HG03460 (cell line): ENCODE measurements around the gene DPM1.

ENCODE experiments used
- ATAC-seq: cut with Tn5 transposase; IDR thresholded peaks from one replicate; pipeline ENCODE4 v1.9.1; 2021; ENCODE audit not compliant: unreplicated experiment

DPM1 gene

DNA sequence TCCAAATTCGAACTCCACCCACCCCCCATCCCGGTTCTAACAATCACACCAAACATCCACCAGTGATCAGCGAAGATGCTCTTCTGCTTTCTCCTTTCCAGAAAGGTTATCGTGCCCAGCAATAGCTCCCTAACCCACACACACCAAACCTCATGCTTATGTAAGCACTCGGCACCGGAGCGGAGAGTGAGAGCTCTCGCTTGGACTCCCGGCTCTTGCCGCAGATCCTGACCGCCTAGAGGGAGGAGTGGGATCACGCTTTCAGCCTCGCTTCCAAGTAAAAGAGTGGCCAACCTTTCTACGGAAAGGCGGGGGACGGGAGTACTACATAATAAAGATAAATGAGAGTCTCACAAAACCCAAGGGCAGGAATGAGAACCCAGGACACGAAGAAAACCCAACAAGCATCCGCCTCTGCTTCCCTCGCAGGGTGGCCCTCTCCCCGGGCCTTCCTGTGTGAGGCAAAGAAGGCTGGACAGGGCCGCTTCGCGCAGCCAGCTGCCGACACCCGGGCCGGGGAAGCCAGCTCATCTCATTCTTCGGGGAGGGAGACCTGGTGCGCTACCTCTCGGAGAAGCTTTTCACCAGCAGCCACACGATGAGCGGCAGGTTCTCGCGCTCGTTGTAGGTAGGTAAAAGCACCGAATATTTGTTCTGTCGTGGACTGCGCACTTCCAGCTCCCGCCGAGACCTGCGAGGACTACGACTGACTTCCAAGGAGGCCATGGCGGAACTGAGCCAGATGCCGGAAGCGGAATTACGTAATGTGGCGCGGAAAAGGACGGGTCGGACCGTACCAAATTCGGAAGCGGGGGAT lies at the start of gene DPM1:
Gene DPM1 (minus strand): TSS at position 735 of the 817 bp plus-strand sequence. CDS start 9 bp downstream, at position 726.
- peak; percentile 58 for ATAC-seq

DNA sequence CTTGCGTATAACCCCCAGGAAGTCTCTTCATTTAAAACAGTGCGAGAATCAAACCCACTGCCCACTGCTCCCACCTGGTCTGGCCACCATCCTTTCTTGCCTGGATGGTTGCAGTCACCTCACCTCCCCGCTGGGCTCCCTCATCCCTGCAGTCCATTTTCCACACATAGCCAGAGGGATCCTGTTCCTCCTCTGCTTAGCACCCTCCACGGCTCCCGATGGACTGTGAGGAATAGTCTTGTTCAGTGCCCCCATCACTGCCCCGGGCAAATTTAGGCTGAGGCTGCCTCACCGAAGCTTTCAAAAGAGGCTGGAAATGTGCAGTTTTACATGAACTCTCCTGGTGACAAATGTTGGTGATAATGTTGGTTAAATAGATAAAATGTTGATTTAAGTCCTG lies 46.9 kb upstream of the DPM1 start:
- ATAC-seq = no peak

DNA sequence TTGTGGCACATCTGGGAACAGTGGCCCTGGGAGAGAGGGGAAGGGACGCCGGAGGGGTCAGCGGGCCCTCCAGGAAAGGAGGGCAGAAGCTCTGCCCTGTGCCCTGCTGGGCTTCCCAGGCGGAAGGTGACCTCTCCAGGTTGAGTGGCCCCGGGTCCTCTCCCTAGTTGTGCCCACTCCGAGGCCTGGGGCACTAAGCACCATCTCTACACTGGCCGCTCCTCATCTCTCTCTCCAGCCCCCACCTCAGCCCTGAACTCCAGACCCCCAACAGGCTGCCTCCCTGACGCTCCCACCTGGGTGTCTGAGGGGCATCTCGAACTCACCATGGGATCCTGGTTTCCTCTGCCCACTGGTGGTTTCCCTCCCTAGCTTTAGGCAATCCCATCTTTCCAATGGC lies 46.4 kb upstream of the DPM1 start:
- ATAC-seq = no peak

DNA sequence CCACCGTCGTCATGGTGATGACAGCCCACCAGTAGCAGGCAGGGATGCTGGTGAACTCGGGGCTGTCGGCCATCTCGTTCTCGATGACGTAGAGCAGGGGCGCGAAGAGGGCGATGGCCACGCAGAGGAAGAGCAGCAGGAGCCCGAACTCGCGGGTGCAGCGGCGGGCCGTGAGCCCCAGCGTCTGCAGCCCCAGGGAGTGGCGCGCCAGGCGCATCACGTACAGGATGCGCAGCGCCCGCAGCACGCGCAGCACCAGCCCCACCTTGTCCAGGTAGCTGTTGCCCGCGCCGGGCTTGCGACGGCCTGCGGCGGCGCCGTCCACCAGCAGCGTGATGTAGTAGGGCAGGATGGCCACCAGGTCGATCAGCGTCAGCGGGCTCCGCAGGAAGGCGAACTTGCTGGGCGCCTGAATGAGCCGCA lies 46.0 kb upstream of the DPM1 start:
- ATAC-seq = no peak

DNA sequence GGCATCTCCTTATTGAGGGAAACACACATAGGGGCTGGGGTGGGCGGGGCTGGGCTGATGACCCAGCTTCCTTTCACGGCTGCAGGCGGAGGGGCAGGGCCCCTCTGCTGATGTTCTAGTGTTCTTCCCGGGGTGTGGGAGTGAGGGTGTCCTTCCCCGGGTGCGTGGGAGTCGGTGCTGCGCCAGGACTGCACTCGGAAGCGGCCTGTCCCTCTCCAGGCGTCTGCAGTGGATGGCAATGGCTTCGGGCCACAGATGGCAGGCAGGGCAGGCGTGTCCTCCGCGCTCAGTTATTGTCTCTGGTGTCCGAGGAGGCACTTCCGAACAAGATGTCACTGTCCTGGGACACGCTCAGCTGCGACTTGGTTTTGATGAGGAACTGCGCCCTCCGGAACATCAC lies 45.4 kb upstream of the DPM1 start:
- no peak for ATAC-seq

DNA sequence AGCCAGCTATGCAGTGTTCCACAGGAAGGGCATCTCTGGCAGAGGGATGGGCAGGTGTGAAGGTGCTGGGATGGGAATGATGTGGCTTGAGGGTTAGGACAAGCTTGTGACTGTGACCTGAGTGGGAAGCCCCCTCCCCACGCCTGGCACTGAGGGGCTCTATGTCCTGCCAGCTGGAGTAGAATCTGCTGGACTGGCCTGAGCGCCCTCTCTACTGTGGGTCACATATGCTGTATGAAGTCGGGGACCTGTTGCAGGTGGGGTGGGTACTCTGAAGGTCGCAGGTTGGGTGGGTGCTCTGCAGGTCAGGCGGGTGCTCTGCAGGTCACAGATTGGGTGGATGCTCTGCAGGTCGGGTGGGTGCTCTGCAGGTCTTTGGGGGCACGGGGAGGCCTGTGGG lies 44.3 kb upstream of the DPM1 start:
- no peak for ATAC-seq

DNA sequence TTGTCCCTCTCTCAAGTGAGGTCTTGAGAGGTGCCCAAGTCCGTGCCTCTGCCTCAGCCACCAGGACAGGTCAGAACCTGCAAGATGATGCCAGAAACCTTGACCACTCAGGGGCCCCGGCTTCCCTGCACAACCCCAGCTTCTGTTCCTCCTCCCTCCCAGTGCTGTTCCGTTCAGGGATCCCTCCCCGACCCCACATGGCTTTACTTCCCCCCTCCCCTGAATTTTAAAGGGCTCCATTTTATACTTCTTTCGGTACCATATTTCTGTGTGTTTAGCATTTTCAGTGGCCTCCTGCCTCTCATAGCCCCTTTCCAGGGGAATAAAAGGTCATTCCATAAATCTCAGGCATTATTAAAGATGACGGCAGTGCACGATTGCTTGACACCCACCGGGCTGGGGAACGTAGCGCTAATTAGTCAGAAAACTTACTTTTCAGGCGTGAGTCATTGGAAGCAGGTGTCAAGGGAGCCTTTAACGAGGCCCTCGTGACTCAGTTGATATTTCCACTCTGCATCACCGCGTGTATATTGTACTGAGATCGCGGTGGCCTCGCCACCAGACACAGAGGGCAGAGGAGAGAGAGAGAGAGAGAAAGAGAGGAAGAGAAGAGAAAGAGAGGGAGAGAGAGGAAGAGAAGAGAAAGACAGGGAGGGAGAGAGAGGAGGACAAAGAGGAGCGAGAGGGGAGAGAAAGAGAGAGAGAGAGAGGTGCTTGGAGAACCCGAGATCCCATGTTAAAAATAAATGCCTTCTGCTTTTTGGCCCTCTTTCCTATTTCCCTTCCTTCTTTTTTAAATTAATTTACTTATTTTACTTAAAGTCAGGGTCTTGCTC lies 43.3 kb upstream of the DPM1 start:
- no peak for ATAC-seq

DNA sequence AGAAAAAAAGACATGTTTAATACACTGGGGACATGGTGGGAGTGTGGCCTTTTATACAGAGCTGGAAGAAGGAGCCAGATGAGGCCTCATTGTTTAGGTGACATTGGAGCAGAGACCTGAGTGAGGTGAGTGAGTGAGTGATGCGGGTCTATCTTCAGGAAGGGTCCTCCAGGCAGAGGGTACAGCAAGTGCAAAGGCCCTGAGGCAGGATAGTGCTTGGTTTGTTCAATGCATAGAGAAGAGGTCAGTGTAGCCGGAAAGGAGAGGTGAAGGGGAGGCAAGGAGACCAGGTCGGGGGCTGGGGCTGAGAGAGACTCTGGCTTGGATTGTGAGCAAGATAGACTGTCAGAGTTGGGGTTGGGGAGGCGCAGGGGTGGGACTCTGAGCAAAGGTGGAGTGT lies 41.0 kb upstream of the DPM1 start:
- no peak for ATAC-seq

DNA sequence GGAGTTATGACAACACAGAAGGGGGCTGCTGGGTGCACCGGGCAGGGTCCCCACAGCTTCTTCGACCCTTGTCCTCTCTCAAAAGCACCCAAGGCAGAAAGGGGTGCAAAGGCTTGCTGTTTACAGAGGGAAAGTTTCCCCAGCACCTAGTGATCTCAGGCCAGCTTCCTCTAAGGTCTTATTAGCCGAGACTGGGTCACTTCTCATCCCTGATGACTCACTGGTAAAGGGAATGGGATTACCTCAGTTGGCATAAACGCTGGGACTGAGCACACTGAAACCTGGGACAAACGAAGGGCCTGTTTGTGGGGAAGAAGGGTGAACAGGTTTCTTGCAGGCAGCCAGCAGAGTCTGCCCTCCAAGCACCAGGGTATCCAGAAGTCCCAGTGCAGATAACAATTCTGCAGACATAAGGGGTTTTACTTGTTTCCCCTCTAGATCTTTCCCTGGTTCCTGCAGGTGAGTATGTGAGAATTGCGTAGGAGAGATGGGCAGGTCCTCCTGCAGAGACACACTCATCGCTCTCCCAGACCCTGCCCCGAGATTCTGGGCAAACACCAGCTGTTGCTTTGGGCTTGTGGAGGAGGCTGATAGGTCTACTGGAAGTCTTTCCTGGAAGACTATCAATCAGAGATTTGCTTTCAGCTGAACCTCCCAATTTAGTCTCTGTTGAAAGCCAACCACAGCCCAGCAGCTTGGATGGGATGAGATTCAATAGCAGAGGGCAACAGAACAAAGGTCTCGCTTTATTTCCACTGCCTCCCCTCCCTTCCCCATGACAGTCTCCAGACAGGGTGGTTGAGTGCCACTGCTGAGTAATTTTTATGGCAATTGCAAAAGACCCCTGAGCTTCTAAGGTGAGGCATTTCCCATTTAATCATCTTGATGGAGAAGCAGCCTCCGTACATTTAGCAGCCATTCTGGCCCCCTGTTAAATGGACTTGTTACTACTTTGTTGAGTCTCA lies 38.9 kb upstream of the DPM1 start:
- no peak for ATAC-seq

DNA sequence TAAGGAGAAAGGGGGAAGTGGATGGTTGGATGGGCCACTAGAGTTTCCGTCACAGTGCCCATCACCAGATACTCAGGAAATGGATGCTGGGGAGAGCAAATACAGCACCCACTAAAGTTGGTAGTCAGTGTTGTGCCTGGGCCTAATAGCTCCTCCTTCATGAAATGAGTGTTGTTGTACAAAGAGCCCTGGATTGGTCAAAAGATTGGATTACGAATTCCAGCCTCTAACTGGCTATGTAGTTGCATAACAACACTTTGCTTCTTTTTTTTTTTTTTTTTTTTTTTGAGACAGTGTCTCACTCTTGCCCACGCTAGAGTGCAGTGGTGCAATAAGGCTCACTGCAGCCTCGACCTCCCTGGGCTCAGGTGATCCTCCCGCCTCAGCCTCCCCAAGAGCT lies 37.2 kb upstream of the DPM1 start:
- no peak for ATAC-seq

DNA sequence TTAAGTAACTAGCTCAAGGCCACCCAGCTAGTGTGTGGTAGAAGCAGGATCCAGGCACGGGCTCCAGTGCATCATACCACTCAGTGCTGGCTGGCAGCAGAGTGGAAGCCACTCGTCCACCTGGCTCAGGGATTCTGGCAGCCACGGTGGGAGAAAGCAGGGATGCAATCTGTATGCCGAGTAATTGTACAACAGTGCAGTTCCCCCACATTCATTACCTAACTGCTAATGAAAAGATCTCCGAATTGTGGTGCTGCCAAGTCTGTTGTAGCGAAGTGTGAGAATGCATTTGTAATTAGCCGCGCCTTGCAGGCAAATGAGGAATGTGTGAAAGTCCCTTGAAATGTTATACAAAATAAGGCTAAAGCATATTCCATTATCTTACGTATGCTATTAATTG lies 35.5 kb upstream of the DPM1 start:
- no peak for ATAC-seq

DNA sequence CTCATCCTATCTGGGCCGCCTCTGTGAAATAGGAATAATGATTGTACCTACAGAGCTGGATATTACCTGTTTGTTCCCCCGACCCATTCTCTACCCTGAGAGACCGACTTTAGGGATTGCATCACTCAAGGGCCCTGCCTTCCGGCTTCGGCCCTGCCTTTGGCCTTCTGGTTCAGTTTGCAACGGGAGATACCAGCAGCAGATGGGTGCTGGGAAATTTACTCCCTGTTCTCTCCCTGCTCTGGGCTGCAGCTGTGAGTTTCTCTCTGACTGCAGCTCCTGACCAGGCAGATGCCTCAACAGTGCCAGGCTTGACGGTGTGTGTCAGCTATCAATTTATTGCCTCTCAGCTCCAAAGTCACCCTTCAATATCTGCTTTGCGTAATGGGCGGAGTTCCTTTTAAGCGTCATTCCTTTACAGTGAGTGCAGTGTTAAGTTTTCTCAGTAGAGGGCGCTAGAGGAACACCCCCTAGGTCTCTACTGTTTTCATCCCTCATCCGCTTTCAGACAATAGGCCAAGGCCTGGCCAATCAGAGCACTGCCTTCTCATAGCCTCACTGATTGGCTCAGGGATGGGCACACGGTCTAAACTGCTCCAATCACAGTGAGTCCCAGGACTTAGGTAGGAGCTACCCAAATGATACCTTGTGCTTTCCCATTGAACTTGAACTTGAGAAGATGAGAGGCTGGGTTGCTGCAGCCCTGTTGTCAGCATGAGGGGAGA lies 34.6 kb upstream of the DPM1 start:
- peak; percentile 68 for ATAC-seq

DNA sequence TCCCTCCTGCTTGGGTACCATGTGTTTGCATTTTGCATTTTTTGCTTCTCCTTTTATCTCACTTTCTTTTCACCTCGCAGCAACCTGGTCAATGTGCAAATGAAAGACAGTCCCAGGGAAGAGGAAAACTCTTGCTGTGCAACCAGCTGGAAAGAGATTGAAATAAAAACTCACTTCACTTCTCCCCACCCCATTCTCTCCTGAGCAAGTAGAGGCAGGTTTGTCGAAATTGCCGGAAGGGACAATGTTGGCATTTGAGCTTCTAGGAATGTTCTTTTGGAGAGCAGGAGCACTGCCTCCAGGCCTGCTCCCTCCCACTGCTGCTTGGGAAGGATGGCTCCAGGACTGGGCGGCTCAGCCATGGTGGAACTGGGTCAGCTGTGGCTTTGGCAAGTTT lies 34.0 kb upstream of the DPM1 start:
- ATAC-seq = no peak

DNA sequence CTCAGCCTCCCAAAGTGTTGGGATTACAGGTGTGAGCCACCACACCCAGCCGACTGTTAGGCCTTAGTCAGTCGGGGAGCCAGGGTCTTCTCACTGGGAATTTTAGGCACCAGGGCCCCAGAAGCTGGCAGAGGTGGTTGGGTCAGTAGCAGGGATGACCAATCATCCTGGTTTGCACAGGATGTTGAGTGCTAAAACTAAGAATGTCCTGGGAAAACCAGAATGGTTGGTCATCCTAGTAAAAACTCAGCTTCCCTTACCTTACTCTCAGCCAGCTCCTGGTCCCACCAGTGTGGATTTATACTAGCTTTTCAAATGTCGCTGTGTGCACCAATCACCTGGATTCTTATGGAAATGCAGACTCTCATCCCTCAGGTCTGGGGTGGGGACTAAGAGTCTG lies 32.7 kb upstream of the DPM1 start:
- ATAC-seq = no peak

DNA sequence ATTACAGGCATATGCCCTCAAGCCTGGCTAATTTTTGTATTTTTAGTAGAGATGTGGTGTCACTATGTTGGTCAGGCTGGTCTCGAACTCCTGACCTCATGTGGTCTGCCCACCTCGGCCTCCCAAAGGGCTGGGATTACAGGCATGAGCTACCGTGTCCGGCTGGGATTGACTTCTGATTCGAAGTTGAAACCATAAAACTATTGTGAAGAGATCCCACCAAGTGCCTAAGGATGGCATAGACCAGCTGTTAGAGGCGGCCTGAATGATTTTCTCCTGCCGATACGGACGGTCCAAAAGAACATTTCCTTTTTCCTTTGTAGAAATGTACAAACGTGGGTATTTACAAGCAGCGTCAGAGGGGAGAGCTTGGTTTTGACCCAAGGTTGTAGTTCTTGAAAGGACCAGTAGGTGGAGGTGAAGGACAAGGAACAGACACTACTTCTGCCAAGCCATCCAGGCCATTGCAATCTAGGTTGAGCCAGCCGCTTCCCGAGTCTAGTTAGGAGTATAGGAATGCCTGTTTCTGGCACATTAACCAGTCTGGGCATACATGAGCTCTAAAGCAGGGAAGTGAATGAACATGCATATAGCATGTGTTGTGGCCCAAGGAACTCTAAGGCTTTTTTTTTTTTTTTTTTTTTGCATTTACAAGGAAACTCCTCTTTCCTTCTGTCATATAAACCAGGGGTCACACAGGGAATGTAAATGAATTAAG lies 29.3 kb upstream of the DPM1 start:
- ATAC-seq = no peak

DNA sequence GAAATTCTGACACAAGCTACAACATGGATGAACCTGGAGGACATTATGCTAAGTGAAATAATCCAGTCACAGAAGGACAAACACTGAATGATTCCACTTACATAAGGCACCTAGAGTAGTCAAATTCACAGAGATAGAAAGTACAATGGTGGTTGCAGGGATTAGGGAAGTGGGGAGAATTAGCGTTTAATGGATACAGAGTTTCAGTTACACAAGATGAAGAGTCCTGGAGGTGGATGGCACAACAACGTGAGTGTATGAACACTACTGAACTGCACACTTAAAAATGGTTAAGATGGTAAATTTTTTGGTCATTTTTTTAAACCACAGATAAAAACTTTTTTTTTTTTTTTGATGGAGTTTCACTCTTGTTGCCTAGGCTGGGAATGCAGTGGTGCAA lies 25.0 kb upstream of the DPM1 start:
- ATAC-seq = no peak

DNA sequence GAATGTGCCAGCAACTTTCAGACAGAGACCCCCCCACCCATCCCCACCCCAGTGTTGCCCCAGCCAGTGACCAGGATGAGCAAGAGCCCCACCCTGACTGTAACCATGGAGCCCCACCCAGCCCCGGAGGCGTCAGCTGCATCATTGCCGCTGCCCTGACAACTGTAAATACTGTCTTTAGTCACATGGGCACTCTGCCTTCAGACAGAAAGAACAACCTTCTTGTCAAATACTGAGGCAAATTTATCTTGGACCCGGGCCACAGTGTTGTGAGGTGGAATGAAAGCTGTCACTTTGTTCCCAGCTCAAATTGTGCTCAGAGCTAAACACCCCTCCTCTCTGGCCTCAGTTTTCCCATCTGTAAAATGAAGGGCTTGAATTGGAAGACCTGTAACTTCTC lies 24.0 kb upstream of the DPM1 start:
- no peak for ATAC-seq

DNA sequence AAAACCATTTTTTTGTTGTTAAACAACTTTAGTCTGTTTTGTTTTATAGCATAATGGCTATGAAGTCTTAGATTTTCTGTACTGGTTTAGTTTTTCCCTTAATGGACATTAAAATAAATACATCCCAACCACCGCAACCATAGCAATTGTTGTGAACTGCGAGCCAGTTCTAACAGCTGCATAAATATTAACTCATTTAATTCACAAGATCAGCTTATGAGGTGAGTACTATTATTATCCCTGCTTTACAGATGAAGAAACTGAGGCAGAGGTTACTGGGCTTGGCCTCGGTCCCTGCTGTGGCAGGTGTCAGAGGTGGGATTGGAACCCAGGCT lies 23.3 kb upstream of the DPM1 start:
- ATAC-seq = no peak

DNA sequence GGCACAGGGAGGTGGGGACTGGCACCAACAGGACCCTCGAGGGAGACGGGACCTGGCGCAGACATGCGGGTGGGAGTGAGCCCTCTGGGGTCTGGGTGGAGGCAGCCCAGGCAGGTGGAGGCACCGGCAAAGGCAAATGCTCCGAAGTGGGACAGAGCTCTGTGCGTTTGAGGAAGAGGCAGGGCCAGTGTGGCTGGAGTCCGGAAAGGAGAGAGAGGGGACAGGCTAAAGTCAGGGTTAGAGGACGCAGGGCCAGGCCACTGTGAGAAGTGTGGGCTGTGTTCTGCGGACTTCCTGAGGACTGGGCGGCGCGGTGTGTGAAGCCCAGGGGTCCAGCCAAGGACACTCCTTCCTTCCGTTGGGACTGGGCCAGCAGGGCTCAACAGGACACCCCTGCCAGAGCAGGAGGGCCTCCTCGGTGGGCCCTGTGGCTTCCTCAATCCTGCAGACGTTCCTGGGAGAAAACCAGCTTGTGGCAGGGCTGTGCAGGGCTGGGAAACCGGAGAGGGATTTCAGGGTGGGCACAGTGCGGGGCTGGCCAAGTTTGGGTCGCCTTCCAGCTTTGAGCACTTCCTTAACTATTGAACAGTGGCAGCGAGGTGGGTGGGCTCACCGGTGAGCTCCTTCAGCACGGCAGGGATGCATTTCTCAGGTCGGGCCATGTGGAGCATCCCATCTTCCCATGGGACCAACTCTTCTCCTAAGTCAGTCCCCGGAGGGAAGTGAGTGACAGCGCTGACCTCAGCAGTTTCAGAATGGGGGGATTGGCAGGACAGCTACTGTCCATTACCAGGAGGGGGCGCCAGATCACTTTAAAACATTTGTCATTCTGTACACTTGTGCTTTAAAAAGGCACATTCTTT lies 22.8 kb upstream of the DPM1 start:
- no peak for ATAC-seq
